Calu3 (cell line): Measurements from ENCODE around the gene MORF4L2. TPM values are rescaled to one million over a fixed set of nuclear protein-coding genes. Genes with fewer than 3 reads are reported as not detected.
"Not testable (repeated sequence)": the region's sequence is repeated elsewhere in the genome, so short reads cannot be mapped to it uniquely, and the experiment has no call there.

ENCODE experiments used
- BruUV-seq: library from RNA; stranded (reverse); fragments of 400-500 nt; replicated peaks from 2 replicates; lab custom pipeline; 2021; lab: Mats Ljungman, UMichigan
- CTCF ChIA-PET: fragments of 300-600 bp; sonication (Branson Sonifier 250); formaldehyde crosslinking; loops from one replicate; lab custom pipeline; 2022; ENCODE audit warnings: antibody characterized with exemption; lab: Charles Lee
- DNase-seq: peaks from one replicate; pipeline ENCODE4 v3.0.0; 2022
- H3K27ac Mint-ChIP-seq: one replicate; pipeline ENCODE4 v1.8.0; 2022; ENCODE audit warnings: mixed read lengths; ENCODE audit not compliant: unreplicated experiment
- H3K27me3 Mint-ChIP-seq: one replicate; pipeline ENCODE4 v1.8.0; 2022; ENCODE audit warnings: mixed read lengths; ENCODE audit not compliant: unreplicated experiment
- H3K36me3 Mint-ChIP-seq: one replicate; pipeline ENCODE4 v1.8.0; 2022; ENCODE audit warnings: mild to moderate bottlenecking, moderate library complexity, mixed read lengths; ENCODE audit not compliant: insufficient read depth, unreplicated experiment
- H3K4me1 Mint-ChIP-seq: one replicate; pipeline ENCODE4 v1.8.0; 2022; ENCODE audit warnings: mild to moderate bottlenecking, low read depth, mixed read lengths; ENCODE audit not compliant: unreplicated experiment
- H3K4me3 Mint-ChIP-seq: one replicate; pipeline ENCODE4 v1.8.0; 2022; ENCODE audit warnings: mild to moderate bottlenecking, low read depth, moderate library complexity, mixed read lengths; ENCODE audit not compliant: unreplicated experiment
- H3K9me3 Mint-ChIP-seq: one replicate; pipeline ENCODE4 v1.8.0; 2022; ENCODE audit warnings: low read depth, mixed read lengths; ENCODE audit not compliant: unreplicated experiment
- intact Hi-C: fragments of 100-400 bp; cut with micrococcal nuclease; formaldehyde crosslinking; loops from one replicate; pipeline ENCODE4 v1.10.0; 2022; ENCODE audit not compliant: unreplicated experiment
- total RNA-seq: library from RNA; stranded (reverse); gene quantifications from 2 replicates; pipeline ENCODE4 v1.2.3, GENCODE V29; 2022
- TF ChIP-seq, protein P1 (sequence below): fragments of 200-600 bp; IDR thresholded peaks from one replicate; pipeline ENCODE4 v1.8.0; 2022; ENCODE audit warnings: antibody characterized with exemption; ENCODE audit not compliant: unreplicated experiment

The MORF4L2 gene
- total RNA-seq, 1 experiment from 2014 or later = 388 TPM

DNA sequence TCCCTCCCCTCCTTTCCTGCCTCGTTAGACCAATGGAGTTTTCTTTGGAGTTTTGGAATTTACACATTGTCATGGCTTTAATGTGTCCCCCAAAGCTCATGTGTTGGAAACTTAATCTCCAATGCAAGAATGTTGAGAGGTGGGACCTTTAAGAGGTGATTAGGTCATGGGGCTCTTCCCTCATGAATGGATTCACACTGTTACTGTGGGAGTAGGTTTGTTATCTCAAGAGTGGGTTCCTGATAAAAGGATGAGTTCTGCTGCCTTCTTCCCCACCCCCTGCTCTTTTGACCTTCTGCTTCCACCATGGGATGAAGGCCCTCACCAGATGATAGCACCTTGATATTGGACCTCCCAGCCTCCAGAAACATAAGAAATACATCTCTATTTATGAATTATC lies 16.8 kb downstream of the MORF4L2 start:
- intact Hi-C loops = no loop called here
- H3K27me3 Mint-ChIP-seq = no peaks in the 10 kb centered on the region
- TF ChIP-seq, protein P1, sequence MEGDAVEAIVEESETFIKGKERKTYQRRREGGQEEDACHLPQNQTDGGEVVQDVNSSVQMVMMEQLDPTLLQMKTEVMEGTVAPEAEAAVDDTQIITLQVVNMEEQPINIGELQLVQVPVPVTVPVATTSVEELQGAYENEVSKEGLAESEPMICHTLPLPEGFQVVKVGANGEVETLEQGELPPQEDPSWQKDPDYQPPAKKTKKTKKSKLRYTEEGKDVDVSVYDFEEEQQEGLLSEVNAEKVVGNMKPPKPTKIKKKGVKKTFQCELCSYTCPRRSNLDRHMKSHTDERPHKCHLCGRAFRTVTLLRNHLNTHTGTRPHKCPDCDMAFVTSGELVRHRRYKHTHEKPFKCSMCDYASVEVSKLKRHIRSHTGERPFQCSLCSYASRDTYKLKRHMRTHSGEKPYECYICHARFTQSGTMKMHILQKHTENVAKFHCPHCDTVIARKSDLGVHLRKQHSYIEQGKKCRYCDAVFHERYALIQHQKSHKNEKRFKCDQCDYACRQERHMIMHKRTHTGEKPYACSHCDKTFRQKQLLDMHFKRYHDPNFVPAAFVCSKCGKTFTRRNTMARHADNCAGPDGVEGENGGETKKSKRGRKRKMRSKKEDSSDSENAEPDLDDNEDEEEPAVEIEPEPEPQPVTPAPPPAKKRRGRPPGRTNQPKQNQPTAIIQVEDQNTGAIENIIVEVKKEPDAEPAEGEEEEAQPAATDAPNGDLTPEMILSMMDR = no peak
- no peak overlapping the region for H3K27ac Mint-ChIP-seq
- no peaks in the 10 kb centered on the region for H3K9me3 Mint-ChIP-seq
- no peak for DNase-seq
- no peaks in the 10 kb centered on the region for H3K36me3 Mint-ChIP-seq
- no TSS peak for BruUV-seq
- no peak overlapping the region for H3K4me3 Mint-ChIP-seq
- no peaks in the 10 kb centered on the region for H3K4me1 Mint-ChIP-seq
- CTCF ChIA-PET = no interaction called here

DNA sequence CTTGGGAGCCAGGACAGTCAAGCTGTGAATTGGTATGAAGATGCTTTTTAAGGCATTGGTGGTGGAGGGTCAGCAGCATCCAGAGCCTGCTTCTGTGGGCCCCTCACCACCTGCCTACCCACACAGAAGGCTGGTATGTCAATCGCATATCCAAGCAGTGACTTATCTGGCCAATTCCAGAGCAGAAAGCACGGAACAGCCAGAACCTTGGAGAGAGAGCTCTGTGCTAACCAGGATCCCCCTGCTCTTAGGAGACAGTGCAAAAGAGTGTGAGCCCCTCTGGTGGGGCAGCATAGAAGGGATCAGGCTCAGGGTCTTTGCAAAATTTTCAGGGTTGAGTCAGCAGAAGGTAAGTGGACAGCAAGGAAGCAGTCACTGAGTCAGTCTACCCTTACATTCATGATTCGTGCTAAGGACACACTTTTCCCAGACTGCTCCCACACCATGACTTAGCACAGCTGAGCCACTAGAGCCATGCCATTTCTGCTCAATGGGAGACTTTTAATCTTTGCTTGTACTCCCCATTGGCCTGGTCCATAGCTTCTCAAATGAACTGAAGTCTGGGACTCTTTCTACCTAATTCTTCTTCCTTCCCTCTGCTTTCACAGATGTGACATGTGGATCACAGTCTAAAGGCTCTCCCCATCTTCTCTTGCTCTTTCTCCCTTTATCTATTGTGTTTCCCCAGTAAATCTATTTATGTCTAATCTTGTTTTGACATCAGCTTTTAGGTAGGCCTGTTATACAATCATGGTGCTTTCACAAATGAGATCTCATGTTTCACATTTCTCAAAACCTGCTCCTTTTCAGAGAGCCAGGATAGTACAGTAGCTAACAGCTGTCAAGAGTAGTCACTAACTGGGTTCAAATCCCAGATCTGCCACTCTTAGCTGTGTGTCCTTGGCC lies 20.0 kb downstream of the MORF4L2 start:
- intact Hi-C loops = no loop called here

DNA sequence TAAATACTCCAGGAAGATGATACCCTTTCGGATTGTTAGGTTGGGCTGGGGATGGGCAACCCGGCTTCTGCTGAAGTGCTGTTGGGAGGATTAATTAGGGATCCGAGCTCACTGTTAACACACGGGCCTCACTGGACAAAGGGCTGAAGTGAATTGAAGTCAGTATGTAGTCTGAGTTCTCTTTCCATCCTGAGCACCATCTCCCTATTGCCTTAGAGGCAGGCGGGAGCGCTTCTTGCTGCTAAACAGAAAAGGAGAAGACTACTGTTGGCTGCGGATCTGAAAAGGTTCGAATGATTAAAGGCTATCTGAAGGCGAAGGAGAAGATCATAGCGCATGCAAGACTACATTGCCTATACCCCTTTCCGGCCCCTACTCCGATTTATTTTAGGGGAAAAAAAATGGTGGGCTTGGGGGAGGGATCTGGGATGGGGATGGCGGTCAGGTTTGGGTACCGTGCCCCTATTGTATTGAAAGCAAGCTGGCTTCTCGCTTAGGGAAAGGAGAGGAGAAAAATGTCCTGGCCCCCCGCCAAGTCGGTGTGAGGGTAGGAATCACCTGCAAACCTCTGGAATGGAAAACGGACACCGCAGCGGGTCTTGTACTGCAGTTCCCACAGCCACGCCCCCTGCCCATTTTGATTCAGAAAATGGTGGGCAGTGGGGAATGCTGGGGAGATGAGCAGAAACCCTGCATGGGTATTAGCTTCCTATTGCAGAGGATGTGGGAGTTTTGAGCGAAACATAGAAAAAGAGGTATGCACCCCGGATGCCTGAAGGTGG lies 22.3 kb downstream of the MORF4L2 start:
- H3K4me1 Mint-ChIP-seq = peaks cover 9% of the 10 kb centered on the region
- no peak overlapping the region for H3K4me3 Mint-ChIP-seq
- BruUV-seq = no TSS peak
- no peak overlapping the region for H3K27ac Mint-ChIP-seq
- CTCF ChIA-PET = interaction anchor here (0.8 kb wide), 1 partner anchor 8 kb away, joined by 5 read pairs; no protein-coding TSS in a partner anchor
- H3K36me3 Mint-ChIP-seq = no peaks in the 10 kb centered on the region
- DNase-seq = no peak
- H3K9me3 Mint-ChIP-seq = peaks cover 5% of the 10 kb centered on the region
- H3K27me3 Mint-ChIP-seq = no peaks in the 10 kb centered on the region
- intact Hi-C loops = no loop called here
- TF ChIP-seq, protein P1 = no peak

More for the DNA sequence above, 20.0 kb downstream of the MORF4L2 start:
- Mint-ChIP-seq H3K9me3 (no peaks in the 10 kb centered on the region), H3K27ac (no peak overlapping the region), H3K4me1 (no peaks in the 10 kb centered on the region), H3K27me3 (no peaks in the 10 kb centered on the region), H3K4me3 (no peak overlapping the region), H3K36me3 (no peaks in the 10 kb centered on the region)
- CTCF ChIA-PET = no interaction called here
- no peak for DNase-seq
- BruUV-seq = no TSS peak
- TF ChIP-seq, protein P1 = no peak

DNA sequence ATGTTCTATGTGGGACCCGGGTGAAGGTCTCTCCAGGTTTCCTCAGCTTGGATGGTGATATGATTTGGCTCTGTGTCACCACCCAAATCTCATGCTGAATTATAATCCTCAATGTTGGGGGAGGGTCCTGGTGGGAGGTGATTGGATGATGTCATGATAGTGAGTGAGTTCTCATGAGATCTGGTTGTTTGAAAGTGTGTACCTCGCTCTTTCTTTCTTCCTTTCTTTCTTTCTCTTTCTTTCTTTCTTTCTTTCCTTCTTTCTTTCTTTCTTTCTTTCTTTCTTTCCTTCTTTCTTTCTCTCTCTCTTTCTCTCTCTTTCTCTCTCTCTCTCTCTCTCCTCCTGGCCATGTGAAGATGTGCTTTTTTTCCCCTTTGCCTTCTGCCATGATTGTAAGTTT lies 27.0 kb downstream of the MORF4L2 start:
- BruUV-seq, H3K36me3 Mint-ChIP-seq, H3K27me3 Mint-ChIP-seq, DNase-seq, H3K4me3 Mint-ChIP-seq, CTCF ChIA-PET, H3K9me3 Mint-ChIP-seq, intact Hi-C loops: not testable (repeated sequence)
- Mint-ChIP-seq H3K27ac (peak overlapping the region; percentile 69), H3K4me1 (peaks cover 32% of the 10 kb centered on the region)
